ENCODE results near the gene DSCAM. TPM values are rescaled to one million over a fixed set of nuclear protein-coding genes. Genes with fewer than 3 reads are reported as not detected.

Gene DSCAM
- total and polyA plus RNA-seq, 12 donors: under 0.01 to 0.11 (median 0.07) TPM; not detected in 5

DNA sequence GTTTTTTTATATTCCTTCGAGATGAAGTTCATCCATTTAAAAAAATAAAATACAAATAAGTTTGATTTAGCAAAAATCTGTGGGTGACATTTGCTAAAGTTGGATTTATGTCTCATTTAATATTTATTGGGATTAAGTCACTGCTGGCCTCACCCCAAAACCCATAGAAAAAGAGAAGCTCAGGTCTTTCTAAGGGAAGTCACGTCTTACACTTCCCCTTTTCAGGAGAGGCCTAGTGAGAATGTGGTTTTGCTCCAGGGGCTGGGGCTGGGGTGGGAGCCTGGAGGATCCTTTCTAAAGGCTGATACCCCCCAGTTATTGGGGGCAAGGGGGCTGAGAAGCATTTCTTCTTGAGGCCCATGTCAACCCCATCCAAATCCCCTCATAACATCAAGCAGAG lies 300.3 kb downstream of the DSCAM start:
- Histone ChIP-seq H3K9me3 (replicated peaks in 1 of 3) (no peaks in the 10 kb centered on the region), H3K36me3 (replicated peaks in 1 of 2) (no peaks in the 10 kb centered on the region), H3K27me3 (no peaks in the 10 kb centered on the region), H3K4me1 (replicated peaks in 1 of 2) (no peaks in the 10 kb centered on the region), H3K27ac (no peak overlapping the region), H3K4me3 (no peak overlapping the region)
- WGBS, 4 donors: 75 to 78% (median 75%) methylated on average over 2 of the region's 2 CpGs
- no peak for TF ChIP-seq POLR2A (IDR thresholded peaks at IDR 0.05)
- TF ChIP-seq, protein P1, sequence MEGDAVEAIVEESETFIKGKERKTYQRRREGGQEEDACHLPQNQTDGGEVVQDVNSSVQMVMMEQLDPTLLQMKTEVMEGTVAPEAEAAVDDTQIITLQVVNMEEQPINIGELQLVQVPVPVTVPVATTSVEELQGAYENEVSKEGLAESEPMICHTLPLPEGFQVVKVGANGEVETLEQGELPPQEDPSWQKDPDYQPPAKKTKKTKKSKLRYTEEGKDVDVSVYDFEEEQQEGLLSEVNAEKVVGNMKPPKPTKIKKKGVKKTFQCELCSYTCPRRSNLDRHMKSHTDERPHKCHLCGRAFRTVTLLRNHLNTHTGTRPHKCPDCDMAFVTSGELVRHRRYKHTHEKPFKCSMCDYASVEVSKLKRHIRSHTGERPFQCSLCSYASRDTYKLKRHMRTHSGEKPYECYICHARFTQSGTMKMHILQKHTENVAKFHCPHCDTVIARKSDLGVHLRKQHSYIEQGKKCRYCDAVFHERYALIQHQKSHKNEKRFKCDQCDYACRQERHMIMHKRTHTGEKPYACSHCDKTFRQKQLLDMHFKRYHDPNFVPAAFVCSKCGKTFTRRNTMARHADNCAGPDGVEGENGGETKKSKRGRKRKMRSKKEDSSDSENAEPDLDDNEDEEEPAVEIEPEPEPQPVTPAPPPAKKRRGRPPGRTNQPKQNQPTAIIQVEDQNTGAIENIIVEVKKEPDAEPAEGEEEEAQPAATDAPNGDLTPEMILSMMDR (IDR thresholded peaks at IDR 0.05): no peak
- DNase-seq: peak in 1 of 7 donors; percentile 21
- intact Hi-C loops (cut with DNase I): no loop called here

DNA sequence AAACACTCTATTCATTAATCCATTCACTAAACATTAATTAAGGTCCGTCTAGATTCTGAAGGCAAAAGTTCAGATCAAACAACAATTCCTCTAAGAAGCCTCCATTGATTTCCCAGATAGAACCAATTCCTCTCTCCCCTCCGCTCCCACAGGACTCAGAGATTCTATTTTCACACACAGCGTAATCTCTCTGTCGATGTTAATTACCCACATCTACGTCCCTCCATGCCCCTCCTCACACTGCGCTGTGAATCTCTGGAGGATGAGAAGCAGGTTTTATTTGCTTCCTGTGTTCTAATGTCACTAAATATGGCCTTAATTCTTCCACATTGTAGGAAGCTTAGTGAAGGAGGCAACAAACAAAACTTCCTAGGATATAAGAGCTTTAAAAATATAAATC lies 306.7 kb downstream of the DSCAM start:
- no peaks in the 10 kb centered on the region for H3K4me1 ChIP-seq (replicated peaks in 1 of 2)
- intact Hi-C loops (cut with DNase I): no loop called here
- 69 to 79% (median 73%) methylated on average over 6 of the region's 6 CpGs for WGBS, 4 donors
- no peak overlapping the region for H3K27ac ChIP-seq
- no peaks in the 10 kb centered on the region for H3K9me3 ChIP-seq (replicated peaks in 1 of 3)
- TF ChIP-seq POLR2A (IDR thresholded peaks at IDR 0.05): no peak
- TF ChIP-seq, protein P1 (IDR thresholded peaks at IDR 0.05): no peak
- H3K4me3 ChIP-seq: no peak overlapping the region
- no peaks in the 10 kb centered on the region for H3K36me3 ChIP-seq (replicated peaks in 1 of 2)
- no peaks in the 10 kb centered on the region for H3K27me3 ChIP-seq
- no peak for DNase-seq

DNA sequence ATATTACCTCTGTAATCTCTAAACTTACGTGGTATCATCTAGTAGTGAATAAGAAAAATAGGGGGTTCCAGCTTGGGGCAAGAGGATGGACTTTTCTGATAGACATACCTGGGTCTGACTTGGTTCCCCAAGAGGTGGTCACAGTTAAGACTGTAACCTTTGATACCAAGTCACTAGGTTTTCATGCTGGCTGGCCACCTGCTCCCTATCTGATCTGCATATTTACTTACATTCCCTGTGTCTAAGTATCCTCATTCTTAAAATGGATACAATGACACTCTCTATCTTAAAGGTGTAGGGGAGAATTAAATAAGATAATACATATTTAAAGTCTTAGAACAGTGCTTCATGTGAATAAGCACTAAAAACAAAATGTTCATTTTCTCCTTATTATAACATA lies 312.1 kb downstream of the DSCAM start:
- Histone ChIP-seq H3K36me3 (replicated peaks in 1 of 2) (no peaks in the 10 kb centered on the region), H3K4me1 (replicated peaks in 1 of 2) (no peaks in the 10 kb centered on the region), H3K9me3 (replicated peaks in 1 of 3) (no peaks in the 10 kb centered on the region), H3K27ac (no peak overlapping the region), H3K27me3 (no peaks in the 10 kb centered on the region), H3K4me3 (no peak overlapping the region)
- TF ChIP-seq, protein P1 (IDR thresholded peaks at IDR 0.05): no peak
- TF ChIP-seq POLR2A (IDR thresholded peaks at IDR 0.05): no peak
- no peak for DNase-seq
- WGBS, 4 donors: 65 to 79% (median 72%) methylated on average over 1 of the region's 1 CpG
- intact Hi-C loops (cut with DNase I): no loop called here

DNA sequence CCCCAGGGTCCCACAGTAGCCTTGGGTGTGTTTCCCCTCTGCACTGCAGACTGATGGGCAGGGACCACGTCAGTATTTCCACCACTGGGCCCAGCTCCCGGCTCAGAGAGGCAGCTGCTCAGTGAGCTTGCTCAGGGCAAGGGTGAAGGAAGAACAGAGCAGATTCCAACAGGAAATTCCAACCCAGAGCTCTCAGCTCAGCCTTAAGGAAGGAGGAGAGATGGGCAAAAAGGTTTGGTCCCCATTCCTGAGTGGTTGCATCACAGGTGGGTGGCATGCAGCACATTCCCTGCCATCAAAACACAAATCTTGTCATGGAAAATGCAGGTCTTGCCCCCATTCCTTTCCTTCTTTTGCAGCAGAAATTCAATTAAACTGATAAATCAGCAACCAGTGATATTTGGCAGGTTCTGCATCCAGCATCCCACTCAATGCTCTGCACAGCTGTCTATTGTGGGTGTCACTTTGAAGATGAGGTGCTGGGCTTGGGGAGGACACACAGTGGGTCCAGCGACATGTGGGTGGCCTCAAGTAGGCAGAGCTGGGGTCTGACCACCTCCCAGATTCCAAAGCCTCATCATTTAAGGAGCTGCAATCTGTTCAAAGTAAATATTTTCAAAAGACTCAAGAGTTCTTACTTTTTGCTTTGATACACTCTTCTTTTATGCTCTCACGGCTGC lies 315.4 kb downstream of the DSCAM start:
- Histone ChIP-seq H3K36me3 (replicated peaks in 1 of 2) (no peaks in the 10 kb centered on the region), H3K4me1 (replicated peaks in 1 of 2) (no peaks in the 10 kb centered on the region), H3K27ac (no peak overlapping the region), H3K4me3 (no peak overlapping the region), H3K9me3 (replicated peaks in 1 of 3) (no peaks in the 10 kb centered on the region), H3K27me3 (no peaks in the 10 kb centered on the region)
- intact Hi-C loops (cut with DNase I): no loop called here
- TF ChIP-seq, protein P1 (IDR thresholded peaks at IDR 0.05): no peak
- TF ChIP-seq POLR2A (IDR thresholded peaks at IDR 0.05): no peak
- DNase-seq: no peak
- WGBS, 4 donors: 25 to 42% (median 38%) methylated on average over 4 of the region's 4 CpGs
